Fibroblast of lung (primary cell): Measurements from ENCODE around the gene PECR.

Experiments
- CTCF ChIP-seq, 2 donors: IDR thresholded peaks in 1 of 2; conservative IDR thresholded peaks in 1 of 2; 1 replicate in 1 of 2; 2 replicates in 1 of 2; pipeline ENCODE4 v1.5.1; 2011 to 2012; ENCODE audit warnings: low read length in 2 of 2, control low read depth in 1 of 2, inconsistent platforms in 1 of 2, low read depth in 1 of 2, mild to moderate bottlenecking in 1 of 2
- EZH2 ChIP-seq: IDR thresholded peaks from 2 replicates; pipeline ENCODE4 v1.5.1; 2012; ENCODE audit warnings: low read length, control low read depth, mild to moderate bottlenecking; ENCODE audit errors: missing control alignments

DNA sequence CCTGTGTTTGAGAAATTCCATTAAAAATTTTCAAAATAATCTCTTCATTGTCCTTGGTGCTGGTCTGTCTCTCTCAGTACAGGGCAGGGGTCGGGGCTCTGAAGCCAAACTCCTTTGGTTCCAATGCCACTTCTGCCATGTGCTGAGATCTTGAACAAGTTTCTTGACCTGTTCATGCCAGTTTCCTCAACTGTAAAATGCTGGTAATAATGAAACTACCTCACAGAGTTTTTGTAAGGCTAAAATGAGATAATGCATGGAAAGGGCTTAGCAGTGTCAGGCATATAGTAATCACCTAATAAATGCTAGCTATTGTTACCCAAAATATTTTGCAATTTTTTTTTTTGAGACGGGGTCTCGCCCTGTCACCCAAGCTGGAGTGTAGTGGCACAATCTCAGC lies 51.4 kb downstream of the PECR start:
- TF ChIP-seq CTCF (conservative IDR thresholded peaks at IDR 0.05 in 1 of 2, IDR thresholded peaks at IDR 0.05 in 1 of 2; ENCODE audit: low read depth in 1 of 2, low read length in 2 of 2) (no peak), EZH2 (no peak)
